K562 (cell line): ENCODE measurements around the gene CYS1. TPM values are rescaled to one million over a fixed set of nuclear protein-coding genes. Genes with fewer than 3 reads are reported as not detected.

Experiments
- ARID2 ChIP-seq: fragments of 450-650 bp; IDR thresholded peaks from 2 replicates; pipeline ENCODE4 v1.6.1; 2017; ENCODE audit warnings: antibody characterized with exemption, mild to moderate bottlenecking
- BCL6 ChIP-seq: fragments of 250-450 bp; sonication (Bioruptor Pico); IDR thresholded peaks from 2 replicates; pipeline ENCODE4 v1.4.0; 2020
- CBX1 ChIP-seq: sonication (generic); IDR thresholded peaks from 2 replicates; pipeline ENCODE4 v1.6.1; 2016; ENCODE audit warnings: antibody characterized with exemption, low read depth, mild to moderate bottlenecking
- CCNT2 ChIP-seq: IDR thresholded peaks from 2 replicates; pipeline ENCODE4 v1.6.1; 2011; ENCODE audit warnings: borderline replicate concordance, low read depth, mild to moderate bottlenecking, moderate library complexity, mixed read lengths, low read length; ENCODE audit not compliant: insufficient read length; ENCODE audit errors: extremely low read depth
- COPS2 ChIP-seq: fragments of 450-650 bp; conservative IDR thresholded peaks from 2 replicates; pipeline ENCODE4 v1.6.1; 2016; ENCODE audit warnings: mild to moderate bottlenecking, moderate library complexity
- ETV6 ChIP-seq, 3 experiments: fragments of 150-350 bp in 1 of 3; sonication (generic) in 1 of 3; formaldehyde crosslinking in 1 of 3; IDR thresholded peaks; 2 replicates each; pipeline versions ENCODE4 v1.6.1 to v1.8.0; 2014 to 2022; ENCODE audit warnings: borderline replicate concordance in 2 of 3, low read depth in 2 of 3, antibody characterized with exemption in 1 of 3, low read length in 1 of 3, mild to moderate bottlenecking in 1 of 3, missing genetic modification reagents in 1 of 3
- GABPB2 ChIP-seq: fragments of 250-450 bp; sonication (Bioruptor Pico); conservative IDR thresholded peaks from 2 replicates; pipeline ENCODE4 v1.5.1; 2021; ENCODE audit warnings: mild to moderate bottlenecking
- GATA2 ChIP-seq: sonication (generic); formaldehyde crosslinking; IDR thresholded peaks from 2 replicates; pipeline ENCODE4 v1.4.0; 2020; ENCODE audit warnings: mild to moderate bottlenecking, missing genetic modification reagents
- HDAC3 ChIP-seq: fragments of 450-650 bp; IDR thresholded peaks from 2 replicates; pipeline ENCODE4 v1.6.1; 2018; ENCODE audit warnings: borderline replicate concordance, mild to moderate bottlenecking, moderate library complexity; ENCODE audit not compliant: partially characterized antibody
- MAFG ChIP-seq: fragments of 450-650 bp; conservative IDR thresholded peaks from 2 replicates; pipeline ENCODE4 v1.6.1; 2016; ENCODE audit warnings: missing genetic modification characterization, missing compliant biosample characterization
- MYC ChIP-seq, 2 experiments: fragments of 250-450 bp in 1 of 2; sonication (Bioruptor Pico) in 1 of 2; IDR thresholded peaks; 2 replicates each; pipeline versions ENCODE4 v1.5.1 to v1.6.1; 2012 to 2021; ENCODE audit warnings: low read depth in 2 of 2, borderline replicate concordance in 1 of 2, improper control_type of control experiment in 1 of 2, low read length in 1 of 2, mild to moderate bottlenecking in 1 of 2, moderate library complexity in 1 of 2
- MYNN ChIP-seq, 2 experiments: sonication (generic); formaldehyde crosslinking in 1 of 2; IDR thresholded peaks; 2 replicates each; pipeline versions ENCODE4 v1.5.0 to v1.6.1; 2016 to 2020; ENCODE audit warnings: antibody characterized with exemption in 1 of 2, missing genetic modification reagents in 1 of 2
- NUFIP1 ChIP-seq: fragments of 450-650 bp; IDR thresholded peaks from 2 replicates; pipeline ENCODE4 v1.6.1; 2018; ENCODE audit not compliant: partially characterized antibody
- POLR2A ChIP-seq: fragments of 450-650 bp; conservative IDR thresholded peaks from 2 replicates; pipeline ENCODE4 v1.6.1; 2016
- POLR2AphosphoS5 ChIP-seq: IDR thresholded peaks from 2 replicates; pipeline ENCODE4 v1.6.1; 2011; ENCODE audit warnings: mild to moderate bottlenecking, low read depth, low read length, moderate library complexity; ENCODE audit not compliant: control insufficient read depth, insufficient read depth
- SNIP1 ChIP-seq: fragments of 450-650 bp; IDR thresholded peaks from 2 replicates; pipeline ENCODE4 v1.7.1; 2017; ENCODE audit warnings: low read depth, mild to moderate bottlenecking
- ZNF212 ChIP-seq: fragments of 450-650 bp; formaldehyde crosslinking; IDR thresholded peaks from 2 replicates; pipeline ENCODE4 v1.4.0; 2020; ENCODE audit warnings: mild to moderate bottlenecking
- ZNF311 ChIP-seq: fragments of 250-450 bp; sonication (Bioruptor Pico); IDR thresholded peaks from 2 replicates; pipeline ENCODE4 v1.4.0; 2020; ENCODE audit warnings: mild to moderate bottlenecking, moderate library complexity
- ZNF384 ChIP-seq: IDR thresholded peaks from 2 replicates; pipeline ENCODE4 v1.6.1; 2012; ENCODE audit warnings: low read depth, low read length, improper control_type of control experiment
- ZNF766 ChIP-seq: fragments of 200-800 bp; sonication (Bioruptor generic); conservative IDR thresholded peaks from 2 replicates; pipeline ENCODE4 v1.6.1; 2016; ENCODE audit warnings: missing genetic modification characterization, missing compliant biosample characterization
- polyA plus RNA-seq, 8 experiments: library from polyadenylated mRNA; depleted of rRNA in 4 of 8; stranded (reverse) in 5 of 8; unstranded in 3 of 8; fragments of >200 nt; fragmentation: Nextera tagmentation in 2 of 8; fragmentation: Illumina TruSeq in 1 of 8; extraction: Ambion mirVana in 2 of 8; extraction: Trizol in 1 of 8; gene quantifications; 2 replicates each; pipeline versions ENCODE4 v1.2.1 to v1.2.3, GENCODE V29; 2011 to 2014; ENCODE audit warnings: inconsistent platforms in 1 of 8, missing spikeins in 1 of 8
- total RNA-seq, 7 experiments: library from RNA; depleted of rRNA in 6 of 7; stranded (reverse); fragments of >200 nt in 6 of 7; fragmentation: Illumina TruSeq in 2 of 7; extraction: Trizol in 2 of 7; gene quantifications; 2 replicates each; pipeline versions ENCODE4 v1.2.1 to v1.2.3, GENCODE V29; 2011 to 2021; ENCODE audit warnings: low replicate concordance in 1 of 7
- TF ChIP-seq, protein P1 (sequence below): fragments of 250-450 bp; sonication (Bioruptor Pico); IDR thresholded peaks from 2 replicates; pipeline ENCODE4 v1.5.0; 2021; ENCODE audit warnings: mild to moderate bottlenecking, borderline replicate concordance
- TF ChIP-seq, protein P2 (sequence below), 2 experiments: IDR thresholded peaks; 2 replicates each; pipeline ENCODE4 v1.6.1; 2011; ENCODE audit warnings: borderline replicate concordance in 1 of 2, control low read depth in 1 of 2, low read depth in 1 of 2, low read length in 1 of 2, mild to moderate bottlenecking in 1 of 2, mixed read lengths in 1 of 2, moderate library complexity in 1 of 2; ENCODE audit not compliant: insufficient read depth in 1 of 2, insufficient read length in 1 of 2, poor library complexity in 1 of 2, severe bottlenecking in 1 of 2; ENCODE audit errors: extremely low read depth in 1 of 2
- TF ChIP-seq, protein P3 (sequence below): fragments of 250-450 bp; sonication (Bioruptor Pico); IDR thresholded peaks from 2 replicates; pipeline ENCODE4 v1.8.0; 2022; ENCODE audit warnings: inconsistent platforms

The CYS1 gene
- total and polyA plus RNA-seq, 9 of the 15 experiments (the other 6 are each of a cell fraction or from before 2014, with no cell fraction given): 0.11 to 0.13 TPM; not detected in 7

DNA sequence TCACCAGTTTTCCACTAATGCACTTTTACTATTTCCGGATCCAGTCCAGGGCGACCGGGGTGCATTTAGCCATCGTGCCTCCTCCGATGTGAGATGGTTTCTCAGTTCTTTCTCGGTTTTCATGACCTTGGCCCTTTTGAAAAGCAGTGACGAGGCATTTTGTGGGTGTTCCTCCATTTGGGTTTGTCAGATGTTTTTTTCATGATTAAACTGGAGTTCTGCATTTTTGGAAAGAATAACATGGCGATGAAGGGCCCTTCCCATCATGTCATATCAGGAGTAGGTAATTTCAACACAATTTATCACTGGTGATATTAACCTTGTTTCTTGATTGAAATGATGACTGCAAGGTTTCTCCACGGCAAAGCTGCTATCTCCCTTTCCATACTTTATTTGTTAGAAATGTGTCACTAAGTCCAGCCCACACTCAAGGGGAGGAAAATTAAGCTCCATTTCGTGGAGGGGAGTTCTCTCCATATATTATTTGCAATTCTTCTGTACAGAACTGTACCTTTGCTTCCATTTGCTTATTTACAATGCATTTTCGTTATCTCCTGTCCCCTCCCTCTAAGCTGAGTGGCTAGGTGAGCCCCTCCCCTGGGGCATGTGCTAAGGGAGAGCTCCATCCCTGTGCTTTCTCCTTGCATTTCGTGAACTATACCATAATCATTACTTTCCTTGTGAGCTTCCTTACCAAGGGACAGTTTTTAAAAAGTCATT, 45.7 kb downstream of the CYS1 start (continued):
- TF ChIP-seq NUFIP1 (no peak), MYC (IDR thresholded peaks at IDR 0.05; ENCODE audit: low read depth, low read length) (no peak), MYC (CRISPR knock-in tag; IDR thresholded peaks at IDR 0.05; ENCODE audit: borderline replicate concordance, low read depth) (no peak), COPS2 (no peak), ZNF311 (CRISPR knock-in tag) (no peak), POLR2AphosphoS5 (no peak), CCNT2 (no peak), ARID2 (no peak), ZNF766 (CRISPR knock-in tag) (0 out of 2 replicates have a peak, but pooled peaks have one; percentile 49), CBX1 (no peak), GABPB2 (CRISPR knock-in tag) (no peak), MYNN (IDR thresholded peaks at IDR 0.05) (no peak), MYNN (CRISPR knock-in tag; IDR thresholded peaks at IDR 0.05) (no peak), HDAC3 (no peak), POLR2A (no peak), BCL6 (no peak), MAFG (peak; percentile 91), GATA2 (CRISPR knock-in tag) (peak; percentile 42), ZNF384 (no peak), ETV6 (IDR thresholded peaks at IDR 0.05; ENCODE audit: borderline replicate concordance in 1 of 2, low read depth in 2 of 2, low read length in 1 of 2) (no peak), ETV6 (CRISPR knock-in tag; IDR thresholded peaks at IDR 0.05; ENCODE audit: borderline replicate concordance) (no peak), ZNF212 (no peak), SNIP1 (no peak)
- TF ChIP-seq, protein P1, sequence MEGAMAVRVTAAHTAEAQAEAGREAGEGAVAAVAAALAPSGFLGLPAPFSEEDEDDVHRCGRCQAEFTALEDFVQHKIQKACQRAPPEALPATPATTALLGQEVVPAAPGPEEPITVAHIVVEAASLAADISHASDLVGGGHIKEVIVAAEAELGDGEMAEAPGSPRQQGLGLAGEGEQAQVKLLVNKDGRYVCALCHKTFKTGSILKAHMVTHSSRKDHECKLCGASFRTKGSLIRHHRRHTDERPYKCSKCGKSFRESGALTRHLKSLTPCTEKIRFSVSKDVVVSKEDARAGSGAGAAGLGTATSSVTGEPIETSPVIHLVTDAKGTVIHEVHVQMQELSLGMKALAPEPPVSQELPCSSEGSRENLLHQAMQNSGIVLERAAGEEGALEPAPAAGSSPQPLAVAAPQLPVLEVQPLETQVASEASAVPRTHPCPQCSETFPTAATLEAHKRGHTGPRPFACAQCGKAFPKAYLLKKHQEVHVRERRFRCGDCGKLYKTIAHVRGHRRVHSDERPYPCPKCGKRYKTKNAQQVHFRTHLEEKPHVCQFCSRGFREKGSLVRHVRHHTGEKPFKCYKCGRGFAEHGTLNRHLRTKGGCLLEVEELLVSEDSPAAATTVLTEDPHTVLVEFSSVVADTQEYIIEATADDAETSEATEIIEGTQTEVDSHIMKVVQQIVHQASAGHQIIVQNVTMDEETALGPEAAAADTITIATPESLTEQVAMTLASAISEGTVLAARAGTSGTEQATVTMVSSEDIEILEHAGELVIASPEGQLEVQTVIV (CRISPR knock-in tag): no peak
- TF ChIP-seq, protein P2, sequence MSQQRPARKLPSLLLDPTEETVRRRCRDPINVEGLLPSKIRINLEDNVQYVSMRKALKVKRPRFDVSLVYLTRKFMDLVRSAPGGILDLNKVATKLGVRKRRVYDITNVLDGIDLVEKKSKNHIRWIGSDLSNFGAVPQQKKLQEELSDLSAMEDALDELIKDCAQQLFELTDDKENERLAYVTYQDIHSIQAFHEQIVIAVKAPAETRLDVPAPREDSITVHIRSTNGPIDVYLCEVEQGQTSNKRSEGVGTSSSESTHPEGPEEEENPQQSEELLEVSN (IDR thresholded peaks at IDR 0.05; ENCODE audit: borderline replicate concordance in 1 of 2, extremely low read depth in 1 of 2, insufficient read depth in 1 of 2, insufficient read length in 1 of 2, low read depth in 1 of 2, low read length in 1 of 2, poor library complexity in 1 of 2, severe bottlenecking in 1 of 2): no peak
- TF ChIP-seq, protein P3, sequence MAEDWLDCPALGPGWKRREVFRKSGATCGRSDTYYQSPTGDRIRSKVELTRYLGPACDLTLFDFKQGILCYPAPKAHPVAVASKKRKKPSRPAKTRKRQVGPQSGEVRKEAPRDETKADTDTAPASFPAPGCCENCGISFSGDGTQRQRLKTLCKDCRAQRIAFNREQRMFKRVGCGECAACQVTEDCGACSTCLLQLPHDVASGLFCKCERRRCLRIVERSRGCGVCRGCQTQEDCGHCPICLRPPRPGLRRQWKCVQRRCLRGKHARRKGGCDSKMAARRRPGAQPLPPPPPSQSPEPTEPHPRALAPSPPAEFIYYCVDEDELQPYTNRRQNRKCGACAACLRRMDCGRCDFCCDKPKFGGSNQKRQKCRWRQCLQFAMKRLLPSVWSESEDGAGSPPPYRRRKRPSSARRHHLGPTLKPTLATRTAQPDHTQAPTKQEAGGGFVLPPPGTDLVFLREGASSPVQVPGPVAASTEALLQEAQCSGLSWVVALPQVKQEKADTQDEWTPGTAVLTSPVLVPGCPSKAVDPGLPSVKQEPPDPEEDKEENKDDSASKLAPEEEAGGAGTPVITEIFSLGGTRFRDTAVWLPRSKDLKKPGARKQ: no peak
